Fibroblast of villous mesenchyme (primary cell): ENCODE data around the gene SPON2. TPM values are rescaled to one million over a fixed set of nuclear protein-coding genes. Genes with fewer than 3 reads are reported as not detected.

Experiments used
- DNase-seq: peaks from one replicate; pipeline ENCODE4 v3.0.0-alpha.2; 2010; ENCODE audit warnings: low read depth
- H3K4me3 ChIP-seq: 2 replicates; pipeline ENCODE4 v1.5.1; 2011; ENCODE audit warnings: low read depth, mild to moderate bottlenecking, low read length
- total RNA-seq: library from RNA; depleted of rRNA; stranded (reverse); fragments of >200 nt; gene quantifications from 2 replicates; pipeline ENCODE4 v1.2.3, GENCODE V29; 2012
- TF ChIP-seq, protein P1 (sequence below): IDR thresholded peaks from 2 replicates; pipeline ENCODE4 v1.5.1; 2012; ENCODE audit warnings: low read depth, mild to moderate bottlenecking, low read length; ENCODE audit not compliant: insufficient read depth

The SPON2 gene
- total RNA-seq, 1 donor: 197 TPM

DNA sequence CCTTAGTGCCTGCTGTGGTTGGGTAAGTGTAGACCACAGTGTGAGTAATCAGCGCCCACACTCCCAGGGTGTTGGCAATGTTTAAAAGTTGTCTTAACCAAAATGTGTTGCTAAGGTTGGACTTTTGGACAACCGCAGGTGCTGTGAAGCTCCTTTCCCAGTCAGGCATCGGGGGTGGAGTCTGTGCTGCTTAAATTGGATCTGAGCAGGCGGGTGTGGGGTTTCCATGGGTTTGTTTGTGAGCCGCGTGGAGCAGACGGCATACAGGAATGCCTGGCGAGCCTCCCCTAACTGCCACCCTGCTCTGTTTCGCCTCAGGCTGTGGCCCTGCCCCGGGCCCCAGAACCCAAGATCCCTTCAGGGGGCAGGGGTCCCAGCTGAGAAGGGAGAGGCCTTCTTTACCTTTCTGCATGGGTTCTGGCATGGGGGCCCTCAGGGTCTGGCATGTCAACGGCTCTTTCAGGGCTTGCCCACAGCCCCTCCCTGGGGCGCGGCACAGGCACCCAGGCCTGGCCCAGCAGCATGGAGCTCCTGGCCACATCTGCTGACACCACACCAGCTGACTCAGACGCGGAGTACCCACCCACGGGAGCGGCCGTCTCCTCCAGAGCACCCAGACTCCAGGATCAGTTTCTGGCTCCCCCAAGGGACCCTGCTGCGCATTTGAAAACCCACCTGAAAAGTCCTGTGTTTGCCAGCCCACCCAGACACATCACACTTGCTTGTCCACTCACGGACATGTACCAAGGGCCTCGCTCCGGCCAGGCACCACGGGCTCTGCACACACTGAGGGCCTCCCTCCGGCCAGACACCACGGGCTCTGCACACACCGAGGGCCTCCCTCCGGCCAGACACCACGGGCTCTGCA is 5.1 kb upstream of the SPON2 start:
- DNase-seq: peak; percentile 47
- TF ChIP-seq, protein P1, sequence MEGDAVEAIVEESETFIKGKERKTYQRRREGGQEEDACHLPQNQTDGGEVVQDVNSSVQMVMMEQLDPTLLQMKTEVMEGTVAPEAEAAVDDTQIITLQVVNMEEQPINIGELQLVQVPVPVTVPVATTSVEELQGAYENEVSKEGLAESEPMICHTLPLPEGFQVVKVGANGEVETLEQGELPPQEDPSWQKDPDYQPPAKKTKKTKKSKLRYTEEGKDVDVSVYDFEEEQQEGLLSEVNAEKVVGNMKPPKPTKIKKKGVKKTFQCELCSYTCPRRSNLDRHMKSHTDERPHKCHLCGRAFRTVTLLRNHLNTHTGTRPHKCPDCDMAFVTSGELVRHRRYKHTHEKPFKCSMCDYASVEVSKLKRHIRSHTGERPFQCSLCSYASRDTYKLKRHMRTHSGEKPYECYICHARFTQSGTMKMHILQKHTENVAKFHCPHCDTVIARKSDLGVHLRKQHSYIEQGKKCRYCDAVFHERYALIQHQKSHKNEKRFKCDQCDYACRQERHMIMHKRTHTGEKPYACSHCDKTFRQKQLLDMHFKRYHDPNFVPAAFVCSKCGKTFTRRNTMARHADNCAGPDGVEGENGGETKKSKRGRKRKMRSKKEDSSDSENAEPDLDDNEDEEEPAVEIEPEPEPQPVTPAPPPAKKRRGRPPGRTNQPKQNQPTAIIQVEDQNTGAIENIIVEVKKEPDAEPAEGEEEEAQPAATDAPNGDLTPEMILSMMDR: no peak
- no peak overlapping the region for H3K4me3 ChIP-seq

DNA sequence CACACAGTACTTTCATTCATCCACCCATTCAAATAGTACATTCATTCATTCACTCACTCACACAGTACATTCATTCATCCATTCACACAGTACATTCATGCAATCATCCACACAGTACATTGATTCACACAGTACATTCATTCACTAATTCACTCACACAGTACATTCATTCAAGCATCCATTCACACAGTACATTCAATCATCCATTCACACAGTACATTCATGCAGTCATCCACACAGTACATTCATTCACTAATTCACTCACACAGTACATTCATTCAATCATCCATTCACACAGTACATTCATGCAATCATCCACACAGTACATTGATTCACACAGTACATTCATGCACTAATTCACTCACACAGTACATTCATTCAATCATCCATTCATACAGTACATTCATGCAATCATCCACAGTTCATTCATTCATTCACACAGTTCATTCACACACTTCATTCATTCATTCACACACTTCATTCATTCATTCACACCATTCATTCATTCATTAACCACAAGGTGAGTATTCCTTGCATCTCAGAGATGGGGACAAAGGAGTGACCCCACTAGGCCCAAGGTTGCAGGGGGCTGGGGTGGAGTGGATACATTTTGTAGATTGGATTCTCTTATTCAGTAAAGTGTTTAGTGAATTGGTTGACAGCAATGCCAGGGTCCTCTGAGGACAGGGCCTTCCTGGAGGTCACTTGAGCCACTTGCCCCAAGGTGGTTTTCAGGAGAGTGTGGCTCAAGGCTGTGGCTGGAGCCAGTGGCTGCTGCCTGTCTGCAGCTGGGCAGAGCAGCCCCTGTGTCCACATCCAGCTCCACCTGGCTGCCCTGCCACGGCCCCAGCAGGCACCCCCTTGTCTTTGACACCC is 4.3 kb upstream of the SPON2 start:
- TF ChIP-seq, protein P1: no peak
- no peak overlapping the region for H3K4me3 ChIP-seq
- no peak for DNase-seq

DNA sequence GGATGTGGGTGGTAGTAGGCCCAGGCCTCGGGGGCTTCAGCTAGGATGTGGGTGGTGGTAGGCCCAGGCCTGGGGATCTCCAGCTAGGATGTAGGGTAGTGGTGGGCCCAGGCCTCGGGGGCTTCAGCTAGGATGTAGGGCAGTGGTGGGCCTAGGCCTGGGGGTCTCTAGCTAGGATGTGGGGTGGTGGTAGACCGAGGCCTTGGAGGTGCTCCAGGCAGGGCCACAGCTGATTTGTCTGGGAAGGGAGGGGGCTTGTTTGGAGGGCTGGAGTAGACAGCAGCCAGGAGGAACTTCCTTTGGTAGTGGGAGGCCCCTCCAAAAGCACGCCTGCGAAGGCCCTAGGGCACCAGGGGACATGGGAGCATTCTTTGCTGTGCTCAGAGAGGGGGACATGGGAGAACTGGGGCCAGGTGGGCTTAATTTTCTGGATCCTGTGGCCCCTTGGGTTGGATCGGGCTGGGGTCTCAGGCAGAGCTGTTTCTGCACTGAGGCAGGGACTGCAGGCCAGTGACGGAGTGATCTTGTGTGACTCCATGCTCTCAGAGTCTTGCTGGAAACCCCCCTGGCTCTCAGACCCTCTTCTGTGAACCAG is 3.3 kb upstream of the SPON2 start:
- no peak for DNase-seq
- H3K4me3 ChIP-seq: no peak overlapping the region
- TF ChIP-seq, protein P1: no peak

DNA sequence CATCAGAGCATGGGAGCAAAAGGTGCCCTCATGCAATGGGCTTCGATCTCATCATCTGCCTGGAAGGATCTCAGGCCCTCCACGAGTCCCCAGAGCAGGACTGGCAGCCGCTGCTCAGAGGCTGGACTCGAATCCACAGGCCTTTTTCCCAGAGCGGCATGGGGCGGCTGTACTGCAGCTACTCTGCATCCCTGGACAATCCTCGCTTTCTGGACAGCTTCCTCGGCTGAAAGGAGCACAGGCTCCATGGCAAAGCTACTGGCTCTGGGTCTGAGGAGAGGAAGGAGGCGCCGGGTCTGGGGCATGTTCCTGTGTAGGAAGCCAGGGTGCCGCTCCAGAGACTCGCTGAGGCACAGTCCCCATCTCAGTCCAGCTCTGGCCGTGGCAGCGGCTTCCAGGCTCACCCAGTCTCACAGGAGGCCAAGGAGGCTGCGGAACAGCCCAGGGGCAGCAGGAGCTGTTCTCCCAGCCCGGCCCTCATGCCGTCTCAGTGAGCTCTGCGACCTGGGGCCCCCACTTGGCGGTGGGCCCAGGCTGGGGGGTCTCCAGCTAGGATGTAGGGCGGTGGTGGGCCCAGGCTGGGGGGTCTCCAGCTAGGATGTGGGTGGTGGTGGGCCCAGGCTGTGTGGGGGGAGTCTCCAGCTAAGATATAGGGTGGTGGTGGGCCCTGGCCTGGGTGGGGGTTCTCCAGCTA is 2.7 kb upstream of the SPON2 start:
- TF ChIP-seq, protein P1: no peak
- DNase-seq: no peak
- no peak overlapping the region for H3K4me3 ChIP-seq

DNA sequence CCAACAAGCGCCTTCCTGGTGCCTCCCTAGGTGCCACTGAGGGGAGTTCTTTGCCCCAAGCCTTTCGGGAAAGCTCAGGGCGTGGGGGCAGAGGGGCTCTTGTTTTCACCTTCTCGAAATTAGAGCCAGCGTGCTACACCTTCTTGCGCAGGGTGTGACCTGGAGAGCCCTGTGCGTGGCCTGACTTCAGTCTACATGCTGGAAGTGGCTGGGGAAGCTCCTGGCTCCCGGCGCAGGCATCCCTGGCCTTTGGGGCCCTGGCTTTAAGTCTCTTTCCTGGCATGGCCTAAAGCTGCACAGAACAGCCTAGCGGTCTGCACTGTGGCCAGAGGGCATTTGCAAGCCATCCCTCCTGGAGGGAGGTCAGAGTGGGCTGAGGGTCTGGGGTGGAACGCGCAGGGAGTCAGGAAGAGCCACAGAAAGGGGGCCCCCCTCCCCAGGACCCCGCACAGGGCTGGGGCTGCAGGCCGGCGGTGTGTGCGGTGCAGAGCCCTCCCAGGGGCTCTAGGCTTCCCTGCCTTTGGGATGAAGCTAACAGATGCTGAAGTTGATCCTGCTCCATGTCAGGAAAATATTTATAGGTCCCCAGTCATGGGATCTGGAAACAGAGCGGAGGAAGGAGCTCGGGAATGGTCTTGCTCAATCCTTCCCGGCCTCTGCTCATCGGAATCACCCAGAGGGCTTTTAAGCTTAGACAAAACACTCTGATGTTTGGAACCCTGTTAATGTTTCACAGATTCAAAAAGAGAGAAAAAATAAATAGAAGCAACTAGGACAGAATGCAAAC is 781 bp upstream of the SPON2 start:
- DNase-seq: peak; percentile 99
- TF ChIP-seq, protein P1: no peak
- H3K4me3 ChIP-seq: peak overlapping the region; percentile 89
